DOHH2 (cell line): ENCODE measurements around the gene SRGN.

ENCODE experiments used
- H3F3A ChIP-seq: fragments of 200-600 bp; sonication (generic), shearing (Covaris generic); 2 replicates; pipeline ENCODE4 v1.6.0; 2016; ENCODE audit warnings: antibody characterized with exemption, mild to moderate bottlenecking; ENCODE audit not compliant: control insufficient read depth, insufficient read depth
- H3K27ac ChIP-seq: fragments of 200-600 bp; sonication (generic); 2 replicates; pipeline ENCODE4 v1.5.1; 2014; ENCODE audit warnings: low read depth, mild to moderate bottlenecking, low read length, moderate library complexity
- H3K27me3 ChIP-seq: fragments of 200-600 bp; sonication (generic); 2 replicates; pipeline ENCODE4 v1.6.1; 2014; ENCODE audit warnings: mild to moderate bottlenecking, low read length, mixed read lengths; ENCODE audit not compliant: control insufficient read depth
- H3K36me3 ChIP-seq: fragments of 200-600 bp; sonication (generic); 2 replicates; pipeline ENCODE4 v1.6.1; 2014; ENCODE audit warnings: mild to moderate bottlenecking, low read length, moderate library complexity, mixed read lengths; ENCODE audit not compliant: control insufficient read depth
- H3K4me1 ChIP-seq: fragments of 200-600 bp; sonication (generic); 2 replicates; pipeline ENCODE4 v1.6.1; 2014; ENCODE audit warnings: mild to moderate bottlenecking, low read length, mixed read lengths; ENCODE audit not compliant: control insufficient read depth
- H3K4me2 ChIP-seq: fragments of 200-600 bp; sonication (generic); 2 replicates; pipeline ENCODE4 v1.6.0; 2014; ENCODE audit warnings: mild to moderate bottlenecking, low read length, moderate library complexity
- H3K4me3 ChIP-seq: fragments of 200-600 bp; sonication (generic); 2 replicates; pipeline ENCODE4 v1.5.1; 2014; ENCODE audit warnings: mild to moderate bottlenecking, low read length, mixed read lengths
- H3K79me2 ChIP-seq: fragments of 200-600 bp; sonication (generic); 2 replicates; pipeline ENCODE4 v1.6.1; 2014; ENCODE audit warnings: mild to moderate bottlenecking, low read length, mixed read lengths; ENCODE audit not compliant: control insufficient read depth
- H3K9me2 ChIP-seq: fragments of 200-600 bp; sonication (generic); replicated peaks from 2 replicates; pipeline ENCODE4 v1.6.1; 2014; ENCODE audit warnings: mild to moderate bottlenecking, low read length, mixed read lengths; ENCODE audit not compliant: control insufficient read depth
- H3K9me3 ChIP-seq: fragments of 200-600 bp; sonication (generic); 2 replicates; pipeline ENCODE4 v1.6.1; 2014; ENCODE audit warnings: antibody characterized with exemption, low read length, mixed read lengths; ENCODE audit not compliant: control insufficient read depth, insufficient read depth
- H4K20me1 ChIP-seq: fragments of 200-600 bp; sonication (generic); 2 replicates; pipeline ENCODE4 v1.6.0; 2014; ENCODE audit warnings: low read depth, mild to moderate bottlenecking, antibody characterized with exemption, low read length, moderate library complexity; ENCODE audit not compliant: control insufficient read depth, insufficient read depth
- EZH2phosphoT487 ChIP-seq: fragments of 200-600 bp; sonication (generic); IDR thresholded peaks from 2 replicates; pipeline ENCODE4 v1.6.1; 2017; ENCODE audit warnings: borderline replicate concordance, mild to moderate bottlenecking, antibody characterized with exemption, low read length, moderate library complexity, mixed read lengths
- TF ChIP-seq, protein P1 (sequence below): fragments of 200-600 bp; sonication (generic); IDR thresholded peaks from one replicate; pipeline ENCODE4 v1.5.1; 2014; ENCODE audit warnings: antibody characterized with exemption, mild to moderate bottlenecking, low read depth, low read length; ENCODE audit not compliant: poor library complexity, severe bottlenecking

Gene SRGN

DNA sequence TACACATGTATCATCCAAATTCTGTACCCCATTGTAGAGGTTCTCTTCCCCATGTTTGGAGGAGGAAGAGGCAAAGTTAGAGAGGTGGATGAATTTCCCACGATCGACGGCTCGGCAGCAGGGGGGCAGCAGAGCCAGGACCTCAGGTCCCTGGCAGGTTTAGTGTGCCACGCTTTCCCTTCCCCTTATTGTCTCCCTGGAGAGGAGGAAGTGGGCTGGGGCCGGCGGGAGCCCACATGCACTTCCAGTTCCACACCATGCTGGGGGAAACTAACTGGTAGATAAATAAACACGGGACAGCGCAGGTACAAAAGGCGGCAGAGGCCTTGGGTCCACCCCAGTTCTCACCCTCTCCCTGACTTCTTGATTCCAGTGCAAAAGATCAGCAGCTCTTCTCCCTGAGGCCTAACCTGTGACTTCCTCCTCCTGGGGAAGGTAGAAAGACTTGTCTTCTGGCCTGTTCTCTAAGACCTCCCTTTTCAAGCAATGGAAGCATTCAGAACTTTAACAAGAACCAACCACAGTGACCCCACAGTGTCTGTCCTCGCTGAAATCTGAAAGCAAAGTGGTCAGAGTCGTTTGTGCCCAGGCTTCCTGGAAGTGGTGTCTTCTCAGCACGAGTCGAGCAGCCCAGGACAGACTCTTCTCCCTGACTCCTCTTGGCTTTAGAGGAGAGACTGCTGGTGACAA, 30.5 kb upstream of the SRGN start:
- TF ChIP-seq EZH2phosphoT487 = no peak
- TF ChIP-seq, protein P1, sequence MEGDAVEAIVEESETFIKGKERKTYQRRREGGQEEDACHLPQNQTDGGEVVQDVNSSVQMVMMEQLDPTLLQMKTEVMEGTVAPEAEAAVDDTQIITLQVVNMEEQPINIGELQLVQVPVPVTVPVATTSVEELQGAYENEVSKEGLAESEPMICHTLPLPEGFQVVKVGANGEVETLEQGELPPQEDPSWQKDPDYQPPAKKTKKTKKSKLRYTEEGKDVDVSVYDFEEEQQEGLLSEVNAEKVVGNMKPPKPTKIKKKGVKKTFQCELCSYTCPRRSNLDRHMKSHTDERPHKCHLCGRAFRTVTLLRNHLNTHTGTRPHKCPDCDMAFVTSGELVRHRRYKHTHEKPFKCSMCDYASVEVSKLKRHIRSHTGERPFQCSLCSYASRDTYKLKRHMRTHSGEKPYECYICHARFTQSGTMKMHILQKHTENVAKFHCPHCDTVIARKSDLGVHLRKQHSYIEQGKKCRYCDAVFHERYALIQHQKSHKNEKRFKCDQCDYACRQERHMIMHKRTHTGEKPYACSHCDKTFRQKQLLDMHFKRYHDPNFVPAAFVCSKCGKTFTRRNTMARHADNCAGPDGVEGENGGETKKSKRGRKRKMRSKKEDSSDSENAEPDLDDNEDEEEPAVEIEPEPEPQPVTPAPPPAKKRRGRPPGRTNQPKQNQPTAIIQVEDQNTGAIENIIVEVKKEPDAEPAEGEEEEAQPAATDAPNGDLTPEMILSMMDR = no peak
- Histone ChIP-seq H3F3A (no peaks in the 10 kb centered on the region), H3K9me2 (no peaks in the 10 kb centered on the region; the same call in 1 of the 2 replicates), H3K4me2 (no peak overlapping the region), H3K27ac (no peak overlapping the region), H4K20me1 (no peaks in the 10 kb centered on the region), H3K27me3 (peaks cover 9% of the 10 kb centered on the region; the same call in 1 of the 2 replicates), H3K9me3 (no peaks in the 10 kb centered on the region), H3K4me1 (peaks cover 12% of the 10 kb centered on the region), H3K4me3 (no peak overlapping the region), H3K36me3 (no peaks in the 10 kb centered on the region), H3K79me2 (no peaks in the 10 kb centered on the region)

DNA sequence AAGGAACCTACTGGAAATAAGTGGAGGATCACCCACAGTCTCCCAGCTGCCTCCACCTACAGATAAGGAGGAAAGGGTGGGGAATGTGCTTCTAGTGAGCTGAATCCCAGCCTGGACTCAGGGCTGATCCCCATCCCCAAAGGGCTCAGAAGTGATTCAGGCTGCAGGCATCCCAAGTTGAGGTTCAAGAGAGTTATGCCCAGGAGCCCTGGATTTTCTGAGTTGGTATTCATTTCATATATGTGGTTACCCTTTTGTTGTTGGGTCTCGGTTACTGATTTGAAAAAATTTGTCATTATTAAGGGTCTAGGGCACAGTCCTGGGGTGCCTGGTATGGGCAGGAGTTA, 30.0 kb upstream of the SRGN start:
- H3K9me3 ChIP-seq = no peaks in the 10 kb centered on the region
- H3F3A ChIP-seq = no peaks in the 10 kb centered on the region
- H3K36me3 ChIP-seq = no peaks in the 10 kb centered on the region
- H3K4me3 ChIP-seq = no peak overlapping the region
- TF ChIP-seq, protein P1 = no peak
- no peak for TF ChIP-seq EZH2phosphoT487
- no peak overlapping the region for H3K27ac ChIP-seq
- peaks cover 12% of the 10 kb centered on the region for H3K4me1 ChIP-seq
- H3K27me3 ChIP-seq = peaks cover 12% of the 10 kb centered on the region
- H4K20me1 ChIP-seq = no peaks in the 10 kb centered on the region
- H3K4me2 ChIP-seq = no peak overlapping the region
- H3K9me2 ChIP-seq = no peaks in the 10 kb centered on the region
- no peaks in the 10 kb centered on the region for H3K79me2 ChIP-seq

DNA sequence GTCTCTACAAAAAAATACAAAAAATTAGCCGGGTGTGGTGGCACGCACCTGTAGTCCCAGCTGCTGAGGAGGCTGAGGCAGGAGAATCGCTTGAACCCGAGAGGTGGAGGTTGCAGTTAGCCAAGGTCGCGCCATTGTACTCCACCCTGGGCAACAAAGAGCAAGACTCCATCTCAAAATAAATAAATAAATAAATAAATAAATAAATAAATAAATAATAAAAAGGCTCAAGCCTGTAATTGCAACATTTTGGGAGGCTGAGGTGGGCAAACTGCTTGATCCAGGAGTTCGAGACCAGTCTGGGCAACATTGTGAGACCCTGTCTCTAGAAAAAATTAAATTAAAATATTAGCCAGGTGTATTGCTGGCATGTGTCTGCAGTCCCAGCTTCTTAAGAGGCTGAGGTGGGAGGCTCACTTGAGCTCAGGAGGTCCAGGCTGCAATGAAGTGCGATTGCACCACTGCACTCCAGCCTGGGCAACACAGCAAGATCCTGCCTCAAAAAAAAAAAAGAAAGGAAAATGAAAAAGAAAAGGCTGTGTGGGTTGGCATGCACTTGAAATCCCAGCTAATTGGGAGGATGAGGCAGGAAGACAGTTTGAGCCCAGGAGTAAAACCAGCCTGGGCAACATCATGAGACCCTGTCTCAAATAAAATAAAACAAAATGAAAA, 27.6 kb upstream of the SRGN start:
- TF ChIP-seq, protein P1 = no peak
- TF ChIP-seq EZH2phosphoT487 = no peak
- H3K9me3 ChIP-seq = no peaks in the 10 kb centered on the region
- H3K27ac ChIP-seq = no peak overlapping the region
- peaks cover 32% of the 10 kb centered on the region for H3K27me3 ChIP-seq
- H3K79me2 ChIP-seq = no peaks in the 10 kb centered on the region
- no peak overlapping the region for H3K4me3 ChIP-seq
- H4K20me1 ChIP-seq = no peaks in the 10 kb centered on the region
- H3K4me2 ChIP-seq = no peak overlapping the region
- H3K4me1 ChIP-seq = peaks cover 12% of the 10 kb centered on the region
- no peaks in the 10 kb centered on the region for H3F3A ChIP-seq
- H3K36me3 ChIP-seq = no peaks in the 10 kb centered on the region
- no peaks in the 10 kb centered on the region for H3K9me2 ChIP-seq
